SIG-M5 treated with dmso at 0.1 percent for 504 hours (cell line): ENCODE data around the gene SOCS7.
A peak's percentile ranks its signal among the peaks of the same experiment; 100 is the strongest.

ENCODE experiments used
- DNase-seq: peaks from one replicate; lab custom pipeline; 2025; ENCODE audit not compliant: unreplicated experiment; lab: John Stamatoyannopoulos, UW

The SOCS7 gene

DNA sequence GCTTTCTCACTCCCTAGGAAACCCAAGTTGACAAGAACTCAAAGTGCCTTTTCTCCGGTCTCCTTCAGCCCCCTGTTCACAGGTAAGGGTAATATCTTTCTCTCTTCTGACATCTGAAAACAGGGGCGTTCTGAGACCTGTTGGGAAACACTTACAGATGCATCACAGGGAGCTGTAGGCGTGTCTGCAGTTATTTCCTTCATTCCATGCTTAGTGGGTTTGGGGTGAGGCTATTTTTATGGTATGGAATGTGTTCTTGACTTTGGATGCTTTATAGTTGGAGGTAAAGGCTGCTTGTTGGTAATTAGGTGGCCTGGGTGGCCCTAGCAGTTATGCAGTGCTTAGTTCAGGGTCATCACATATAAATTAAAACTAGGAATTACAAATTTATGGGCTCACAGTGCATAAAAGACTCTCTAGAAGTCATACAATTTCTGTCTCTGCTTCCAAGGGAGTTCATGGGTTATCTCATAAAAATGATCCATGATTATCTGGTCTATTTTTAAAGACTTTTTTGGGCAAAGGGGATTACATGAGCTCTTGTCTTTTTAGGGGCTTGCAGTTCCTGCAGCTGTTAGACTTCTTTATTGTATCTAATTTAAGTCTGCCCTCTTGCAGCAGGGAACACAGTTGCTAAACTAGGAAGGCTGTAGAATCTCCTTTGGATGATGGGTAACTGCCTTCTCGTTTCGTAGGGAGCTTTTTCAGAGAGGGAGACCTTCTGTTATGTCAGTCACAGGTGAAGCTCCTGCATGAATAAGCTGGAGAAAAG, 10.2 kb downstream of the SOCS7 start:
- no peak for DNase-seq

- no peak for DNase-seq
Measured at GRCh38 chr17:38363016-38363415, 11.4 kb downstream of the SOCS7 start.

GRCh38 chr17:38364741-38365140, 13.1 kb downstream of the SOCS7 start:
- DNase-seq = no peak

GRCh38 chr17:38369124-38369886, 17.7 kb downstream of the SOCS7 start:
- no peak for DNase-seq

GRCh38 chr17:38379448-38379847, 27.8 kb downstream of the SOCS7 start:
- no peak for DNase-seq

GRCh38 chr17:38395090-38395489, 43.4 kb downstream of the SOCS7 start:
- DNase-seq = no peak

DNA sequence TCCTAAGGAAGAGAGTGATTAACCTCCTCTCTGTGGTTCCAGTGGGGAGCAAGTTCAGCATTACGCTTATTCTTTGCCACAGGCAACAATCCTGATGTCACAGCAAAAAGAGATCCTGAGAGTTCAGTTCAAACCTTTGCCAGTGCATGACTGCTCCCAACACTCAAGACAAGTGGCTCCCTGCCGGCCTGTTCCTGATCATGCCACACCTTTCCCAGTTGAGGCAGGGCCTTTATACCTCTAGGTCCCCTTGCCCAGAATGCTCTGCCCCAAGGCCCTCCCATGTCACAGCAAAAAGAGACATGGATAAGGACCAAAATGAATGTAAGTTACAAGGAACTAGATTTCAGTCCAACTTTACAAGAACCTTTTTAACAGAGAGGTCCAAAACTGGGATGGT, 45.6 kb downstream of the SOCS7 start:
- no peak for DNase-seq

- no peak for DNase-seq
Measured at GRCh38 chr17:38400286-38400685, 48.6 kb downstream of the SOCS7 start.

DNA sequence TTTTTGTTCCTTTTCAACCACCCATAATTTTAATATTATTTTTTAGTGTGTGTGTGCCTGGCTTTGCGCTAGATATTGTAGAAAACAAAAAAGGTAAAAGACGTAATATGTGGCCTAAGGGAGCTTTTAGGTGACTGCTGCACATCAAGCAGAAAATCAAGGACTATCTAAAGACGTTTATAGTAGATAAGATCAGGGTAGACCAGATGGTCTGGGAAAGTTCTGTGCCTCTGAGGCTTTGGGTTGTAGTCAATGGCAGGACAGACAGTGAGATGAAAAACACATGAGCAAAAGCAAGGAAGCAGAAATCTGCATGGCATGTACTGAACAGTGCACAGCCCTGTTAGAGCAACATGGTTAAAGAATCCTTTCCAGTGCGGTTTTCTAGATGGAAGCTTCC, 49.8 kb downstream of the SOCS7 start:
- DNase-seq = no peak

GRCh38 chr17:38402897-38403296, 51.3 kb downstream of the SOCS7 start:
- no peak for DNase-seq

DNA sequence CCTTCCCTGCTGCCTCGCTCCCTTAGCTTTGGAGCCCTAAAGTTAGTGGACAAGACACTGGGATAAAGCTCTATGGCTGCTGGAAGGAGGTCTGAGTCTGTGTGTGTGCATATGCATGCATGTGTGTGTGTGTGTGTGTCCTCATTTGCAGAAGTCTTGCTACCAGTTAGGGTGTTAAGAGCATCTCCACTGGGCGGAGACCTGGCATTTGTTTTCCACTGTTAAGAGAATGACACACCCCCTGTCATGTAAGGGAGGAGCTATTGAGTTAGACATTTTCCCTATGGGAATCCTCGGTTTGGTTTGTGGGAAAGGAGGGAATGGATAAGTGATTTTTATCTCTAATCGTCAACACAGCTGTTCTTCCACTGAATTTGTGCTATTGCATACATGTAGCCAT, 51.8 kb downstream of the SOCS7 start:
- DNase-seq = no peak

DNA sequence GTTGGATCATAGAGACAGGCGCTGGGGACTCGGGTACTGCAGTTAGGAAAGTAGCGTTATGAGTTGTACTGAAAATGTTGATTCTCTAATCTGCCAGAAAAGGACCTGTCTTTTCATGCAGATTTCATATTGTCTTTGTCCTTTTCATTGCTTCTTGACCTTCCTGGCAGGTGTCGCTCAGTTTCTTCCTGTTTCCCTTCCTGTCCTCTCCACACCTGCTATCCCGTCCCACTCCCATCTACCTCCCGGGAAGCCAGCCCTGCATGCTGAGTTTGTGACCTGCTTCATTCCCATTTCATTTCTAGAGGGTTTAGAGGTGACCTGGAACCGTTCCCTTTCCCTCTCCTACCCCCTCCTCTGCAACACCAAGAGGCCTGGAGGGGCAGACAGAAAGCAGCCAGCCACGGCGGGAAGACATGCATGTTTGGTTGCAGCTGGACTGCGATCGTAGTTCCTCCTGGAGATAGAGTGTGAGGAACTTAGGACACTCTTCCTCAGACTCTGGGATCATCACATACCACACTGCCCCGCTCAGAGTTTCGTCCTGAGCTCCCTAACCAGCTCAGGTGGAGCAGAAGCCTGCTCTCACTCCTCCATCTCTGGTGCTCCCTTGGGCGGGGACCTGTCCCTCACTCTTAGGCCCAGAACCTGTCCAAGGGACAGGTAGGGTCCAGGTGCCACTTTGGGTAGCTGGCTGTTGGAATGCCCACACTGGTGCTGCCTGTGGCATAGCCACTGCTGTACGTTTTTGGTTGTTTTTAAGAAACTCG, 52.7 kb downstream of the SOCS7 start:
- DNase-seq = no peak

DNA sequence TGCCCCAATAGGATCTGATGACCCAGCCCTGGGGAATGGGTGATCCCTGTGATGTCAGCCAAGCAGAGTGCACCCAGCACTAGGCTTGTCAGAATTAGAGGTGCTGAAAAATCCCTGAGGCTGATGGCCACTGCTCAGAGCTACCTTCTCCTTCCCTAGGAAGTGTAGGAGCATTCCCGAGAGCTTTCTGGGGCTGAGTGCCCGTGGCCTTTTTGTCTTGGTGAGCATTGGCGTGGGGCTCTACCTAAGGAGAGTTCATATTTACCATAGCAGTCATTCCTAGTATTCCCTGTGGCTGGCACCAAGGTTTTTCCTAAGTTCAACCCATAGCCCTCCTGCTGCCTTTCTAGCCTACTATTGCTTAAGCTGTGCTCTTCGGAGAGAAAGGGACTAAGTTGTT, 54.0 kb downstream of the SOCS7 start:
- DNase-seq = no peak

- no peak for DNase-seq
Measured at GRCh38 chr17:38410201-38410600, 58.6 kb downstream of the SOCS7 start.

- DNase-seq = peak; percentile 83
Measured at GRCh38 chr17:38415250-38416194, 63.9 kb downstream of the SOCS7 start.

DNA sequence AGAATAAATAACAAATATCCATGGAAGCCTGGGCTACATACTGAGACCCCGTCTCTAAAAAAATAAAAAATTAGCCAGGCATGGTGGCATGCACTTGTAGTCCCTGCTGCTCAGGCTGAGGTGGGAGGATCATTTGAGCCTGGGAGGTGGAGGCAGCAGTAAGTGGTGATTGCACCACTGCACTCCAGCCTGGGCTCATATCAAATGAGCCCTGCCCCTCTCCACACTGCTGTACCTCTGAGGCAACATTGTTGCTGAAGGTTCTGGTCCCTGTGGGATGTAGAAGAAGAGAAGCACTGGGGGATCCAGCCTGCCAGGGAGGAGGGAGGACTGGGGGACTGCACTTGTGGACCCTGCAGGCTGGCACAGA, 65.2 kb downstream of the SOCS7 start:
- DNase-seq = peak; percentile 76

DNA sequence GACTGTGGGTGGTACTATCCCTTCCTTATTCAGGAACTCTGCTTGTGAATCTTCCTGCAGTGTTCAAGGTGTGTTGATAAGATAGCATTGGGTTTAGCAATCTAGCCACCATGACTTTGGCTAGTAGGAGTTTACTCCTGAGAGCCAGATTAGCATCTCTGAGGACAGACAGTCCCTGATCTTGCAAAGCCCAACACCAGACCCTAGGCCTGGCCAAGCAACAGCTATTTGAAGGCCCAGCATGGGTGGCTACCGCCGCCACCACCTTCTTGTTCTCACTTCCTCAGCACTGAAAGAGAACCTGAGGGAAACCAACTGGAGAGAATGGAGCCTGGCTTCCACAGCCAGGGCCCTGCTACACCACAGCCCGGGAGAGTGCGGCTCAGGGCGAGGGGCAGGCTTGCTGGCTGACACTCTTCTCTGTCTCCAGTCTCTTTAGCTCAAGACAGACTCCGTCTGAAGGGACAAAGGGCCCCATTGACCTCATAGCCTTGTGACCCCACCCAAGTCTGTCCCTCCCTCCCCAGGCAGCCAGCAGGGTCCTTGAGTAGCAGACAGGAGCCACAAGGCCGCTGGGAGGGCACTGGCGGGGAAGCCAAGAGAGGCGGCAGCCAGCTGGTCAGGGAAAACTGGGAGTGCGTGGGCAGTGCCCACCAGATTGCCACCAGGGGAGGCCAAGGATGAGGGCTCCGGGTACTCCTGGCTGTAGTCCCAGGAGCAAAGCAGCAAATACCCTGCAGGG, 65.7 kb downstream of the SOCS7 start:
- no peak for DNase-seq

GRCh38 chr17:38418062-38418692, 66.5 kb downstream of the SOCS7 start:
- no peak for DNase-seq

GRCh38 chr17:38418693-38419507, 67.3 kb downstream of the SOCS7 start:
- no peak for DNase-seq
